KMS-11 (cell line): ENCODE results near the gene SUGCT.

Source experiments
- H2AFZ ChIP-seq: fragments of 200-600 bp; sonication (generic); 2 replicates; pipeline ENCODE4 v1.6.1; 2016; ENCODE audit warnings: antibody characterized with exemption, mixed run types, low read depth
- H3K27ac ChIP-seq: fragments of 200-600 bp; sonication (generic); 2 replicates; pipeline ENCODE4 v1.6.1; 2016; ENCODE audit warnings: mild to moderate bottlenecking, mixed run types
- H3K27me3 ChIP-seq: fragments of 200-600 bp; sonication (generic); 2 replicates; pipeline ENCODE4 v1.6.1; 2017; ENCODE audit warnings: mild to moderate bottlenecking, low read depth, mixed run types, moderate library complexity; ENCODE audit not compliant: insufficient read depth
- H3K36me3 ChIP-seq: fragments of 200-600 bp; sonication (generic); 2 replicates; pipeline ENCODE4 v1.6.1; 2017; ENCODE audit warnings: mild to moderate bottlenecking, mixed run types; ENCODE audit not compliant: insufficient read depth
- H3K4me1 ChIP-seq: fragments of 200-600 bp; sonication (generic); 2 replicates; pipeline ENCODE4 v1.6.1; 2016; ENCODE audit warnings: mild to moderate bottlenecking, low read depth, mixed run types; ENCODE audit not compliant: poor library complexity, severe bottlenecking
- H3K4me2 ChIP-seq: fragments of 200-600 bp; sonication (generic); 2 replicates; pipeline ENCODE4 v1.7.0; 2016; ENCODE audit warnings: mild to moderate bottlenecking, mixed run types
- H3K4me3 ChIP-seq: fragments of 200-600 bp; sonication (generic); IDR thresholded peaks from 2 replicates; pipeline ENCODE4 v1.6.1; 2017; ENCODE audit warnings: low read depth, low read length, mixed read lengths; ENCODE audit not compliant: insufficient read depth
- H3K79me2 ChIP-seq: fragments of 200-600 bp; sonication (generic); 2 replicates; pipeline ENCODE4 v1.6.1; 2016; ENCODE audit warnings: low read depth, mixed run types; ENCODE audit not compliant: insufficient read depth
- H3K9ac ChIP-seq: fragments of 200-600 bp; sonication (generic); 2 replicates; pipeline ENCODE4 v1.6.1; 2016; ENCODE audit warnings: mild to moderate bottlenecking, mixed run types
- H4K20me1 ChIP-seq: fragments of 200-600 bp; sonication (generic); 2 replicates; pipeline ENCODE4 v1.6.1; 2016; ENCODE audit warnings: mild to moderate bottlenecking, mixed run types; ENCODE audit not compliant: insufficient read depth
- TF ChIP-seq, protein P1 (sequence below): fragments of 200-600 bp; sonication (generic); conservative IDR thresholded peaks from 2 replicates; pipeline ENCODE4 v1.6.1; 2017; ENCODE audit warnings: low read depth, mild to moderate bottlenecking, antibody characterized with exemption, low read length, moderate library complexity, mixed read lengths

The SUGCT gene

DNA sequence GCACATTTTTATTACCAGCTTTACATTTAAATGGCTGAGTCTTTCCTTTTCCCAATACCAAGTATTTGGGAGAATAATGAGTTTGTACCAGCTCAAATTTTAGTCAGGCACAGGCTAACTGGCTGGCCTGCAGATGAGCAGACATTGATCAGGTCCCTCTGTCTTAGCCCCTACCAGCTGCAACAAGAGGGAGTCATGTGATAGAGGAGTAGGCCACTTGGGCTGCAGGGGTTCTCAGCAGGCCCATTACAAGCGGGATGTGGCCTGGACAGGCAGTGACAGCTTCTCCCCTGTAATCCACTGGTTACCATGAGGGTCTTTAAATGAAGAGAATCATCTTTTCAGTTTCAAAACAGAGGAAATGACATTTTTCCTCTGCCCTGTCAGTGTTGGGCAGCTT, 283.6 kb downstream of the SUGCT start:
- no peak overlapping the region for H3K4me2 ChIP-seq
- H3K79me2 ChIP-seq: no peaks in the 10 kb centered on the region
- H3K36me3 ChIP-seq: no peaks in the 10 kb centered on the region
- no peaks in the 10 kb centered on the region for H4K20me1 ChIP-seq
- H3K4me1 ChIP-seq: peaks cover 21% of the 10 kb centered on the region
- H3K27me3 ChIP-seq: no peaks in the 10 kb centered on the region
- no peak overlapping the region for H3K27ac ChIP-seq
- H3K4me3 ChIP-seq: no peak overlapping the region
- no peak overlapping the region for H3K9ac ChIP-seq
- TF ChIP-seq, protein P1, sequence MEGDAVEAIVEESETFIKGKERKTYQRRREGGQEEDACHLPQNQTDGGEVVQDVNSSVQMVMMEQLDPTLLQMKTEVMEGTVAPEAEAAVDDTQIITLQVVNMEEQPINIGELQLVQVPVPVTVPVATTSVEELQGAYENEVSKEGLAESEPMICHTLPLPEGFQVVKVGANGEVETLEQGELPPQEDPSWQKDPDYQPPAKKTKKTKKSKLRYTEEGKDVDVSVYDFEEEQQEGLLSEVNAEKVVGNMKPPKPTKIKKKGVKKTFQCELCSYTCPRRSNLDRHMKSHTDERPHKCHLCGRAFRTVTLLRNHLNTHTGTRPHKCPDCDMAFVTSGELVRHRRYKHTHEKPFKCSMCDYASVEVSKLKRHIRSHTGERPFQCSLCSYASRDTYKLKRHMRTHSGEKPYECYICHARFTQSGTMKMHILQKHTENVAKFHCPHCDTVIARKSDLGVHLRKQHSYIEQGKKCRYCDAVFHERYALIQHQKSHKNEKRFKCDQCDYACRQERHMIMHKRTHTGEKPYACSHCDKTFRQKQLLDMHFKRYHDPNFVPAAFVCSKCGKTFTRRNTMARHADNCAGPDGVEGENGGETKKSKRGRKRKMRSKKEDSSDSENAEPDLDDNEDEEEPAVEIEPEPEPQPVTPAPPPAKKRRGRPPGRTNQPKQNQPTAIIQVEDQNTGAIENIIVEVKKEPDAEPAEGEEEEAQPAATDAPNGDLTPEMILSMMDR: no peak
- H2AFZ ChIP-seq: no peak overlapping the region

DNA sequence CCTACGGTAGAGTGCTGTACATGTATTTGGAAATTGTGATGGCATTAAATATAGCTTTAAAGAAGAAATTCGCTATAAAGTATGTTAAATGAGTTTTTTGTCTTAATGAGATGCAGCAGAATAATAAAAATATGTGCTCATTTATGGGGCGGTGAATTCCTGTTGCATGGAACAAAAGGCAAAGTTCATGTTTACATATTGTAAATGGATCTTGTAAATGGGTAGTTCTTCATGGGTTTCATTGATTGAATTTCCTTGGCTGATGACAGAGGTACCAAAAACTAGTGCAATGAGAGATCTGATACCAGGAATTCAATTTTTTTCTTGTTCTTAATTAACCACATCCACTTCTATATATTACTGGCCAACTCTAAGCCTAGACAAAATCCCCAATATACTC, 284.2 kb downstream of the SUGCT start:
- Histone ChIP-seq H3K79me2 (no peaks in the 10 kb centered on the region), H3K36me3 (no peaks in the 10 kb centered on the region), H3K27me3 (no peaks in the 10 kb centered on the region), H3K9ac (no peak overlapping the region), H3K4me1 (peaks cover 21% of the 10 kb centered on the region), H2AFZ (no peak overlapping the region), H3K4me3 (no peak overlapping the region), H3K27ac (no peak overlapping the region), H4K20me1 (no peaks in the 10 kb centered on the region), H3K4me2 (no peak overlapping the region)
- TF ChIP-seq, protein P1: no peak

DNA sequence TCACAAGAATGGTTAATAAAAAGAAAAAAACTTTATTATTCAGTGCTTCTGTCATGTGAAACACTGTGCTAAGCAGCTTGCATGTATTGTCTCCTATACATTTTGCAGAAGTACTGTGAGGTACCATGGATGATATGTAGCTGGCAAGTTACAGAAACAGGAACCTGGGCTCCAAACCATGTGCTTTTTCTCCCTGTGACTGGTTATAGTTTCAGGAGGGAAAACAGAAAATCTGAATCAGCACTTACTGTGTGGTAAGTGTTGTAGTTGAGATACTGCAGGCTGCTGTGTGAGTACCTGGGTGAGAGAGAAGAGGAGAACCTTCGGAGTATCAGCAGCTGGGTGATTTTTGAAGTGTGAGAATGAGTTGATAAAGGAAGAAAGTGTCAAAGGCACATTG, 285.0 kb downstream of the SUGCT start:
- H2AFZ ChIP-seq: peak overlapping the region; percentile 47; the same call in 1 of the 2 replicates
- H4K20me1 ChIP-seq: no peaks in the 10 kb centered on the region
- H3K79me2 ChIP-seq: no peaks in the 10 kb centered on the region
- no peak overlapping the region for H3K9ac ChIP-seq
- no peaks in the 10 kb centered on the region for H3K27me3 ChIP-seq
- peak overlapping the region; percentile 64 for H3K4me2 ChIP-seq
- H3K4me1 ChIP-seq: peaks cover 21% of the 10 kb centered on the region
- TF ChIP-seq, protein P1: no peak
- H3K27ac ChIP-seq: peak overlapping the region; percentile 17; the same call in 1 of the 2 replicates
- no peak overlapping the region for H3K4me3 ChIP-seq
- no peaks in the 10 kb centered on the region for H3K36me3 ChIP-seq

DNA sequence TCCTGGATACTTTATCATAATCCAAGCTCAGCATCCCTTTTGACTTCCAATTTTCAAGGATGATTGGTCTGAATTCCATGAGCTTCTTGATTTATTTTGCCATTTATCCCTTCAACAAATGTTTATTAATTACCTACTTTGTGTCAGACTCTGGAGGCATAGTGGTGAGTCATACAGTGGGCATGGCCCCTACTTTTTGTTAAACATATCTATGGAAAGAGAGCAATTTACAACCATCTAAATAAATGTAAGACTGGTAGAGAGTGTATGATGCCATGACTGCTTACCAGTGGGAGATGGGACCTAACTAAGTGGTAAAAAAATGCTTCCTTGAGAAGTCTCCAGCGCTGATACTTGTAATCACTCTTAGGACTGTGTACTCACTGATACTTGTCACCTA, 286.6 kb downstream of the SUGCT start:
- Histone ChIP-seq H2AFZ (no peak overlapping the region), H3K4me1 (peaks cover 21% of the 10 kb centered on the region), H3K27me3 (no peaks in the 10 kb centered on the region), H4K20me1 (no peaks in the 10 kb centered on the region), H3K4me2 (no peak overlapping the region), H3K36me3 (no peaks in the 10 kb centered on the region), H3K79me2 (no peaks in the 10 kb centered on the region), H3K4me3 (no peak overlapping the region), H3K9ac (no peak overlapping the region), H3K27ac (no peak overlapping the region)
- TF ChIP-seq, protein P1: no peak
